IMR-90 (cell line): Measurements from ENCODE around the gene TAF1B. TPM values are rescaled to one million over a fixed set of nuclear protein-coding genes. Genes with fewer than 3 reads are reported as not detected.

Source experiments
- ATAC-seq: fragments of 200-7000 bp; cut with Tn5 transposase; 2 replicates; pipeline ENCODE4 v1.9.1; 2020; ENCODE audit warnings: low read depth, mild to moderate bottlenecking, moderate library complexity
- BruUV-seq: library from RNA; stranded (reverse); fragments of 400-500 nt; replicated peaks from 2 replicates; lab custom pipeline; 2021; lab: Mats Ljungman, UMichigan
- CTCF ChIA-PET: fragments of 300-600 bp; formaldehyde crosslinking; extraction: SDS; loops from one replicate; lab custom pipeline; 2021; ENCODE audit warnings: antibody characterized with exemption; lab: Yijun Ruan, JAX
- POLR2A ChIA-PET: fragments of 300-600 bp; sonication (Branson Sonifier 250); formaldehyde crosslinking; loops from one replicate; lab custom pipeline; 2022; ENCODE audit warnings: antibody characterized with exemption; ENCODE audit not compliant: unreplicated experiment; lab: Charles Lee
- DNase-seq: peaks from one replicate; pipeline ENCODE4 v3.0.0; 2013
- H2AFZ ChIP-seq: replicated peaks from 2 replicates; pipeline ENCODE3; 2013; ENCODE audit warnings: low read length, mild to moderate bottlenecking; ENCODE audit not compliant: poor library complexity
- H2AK5ac ChIP-seq: 2 replicates; pipeline ENCODE4 v1.6.1; 2013; ENCODE audit warnings: low read depth, low read length, inconsistent platforms
- H2AK9ac ChIP-seq: replicated peaks from 2 replicates; pipeline ENCODE3; 2013; ENCODE audit warnings: mild to moderate bottlenecking, low read depth, low read length, moderate library complexity; ENCODE audit not compliant: poor library complexity
- H2BK120ac ChIP-seq: 2 replicates; pipeline ENCODE4 v1.6.1; 2013; ENCODE audit warnings: low read depth, low read length, inconsistent platforms
- H2BK15ac ChIP-seq: 3 replicates; pipeline ENCODE4 v1.6.1; 2013; ENCODE audit warnings: low read depth, low read length, inconsistent platforms
- H2BK20ac ChIP-seq: 2 replicates; pipeline ENCODE4 v1.6.1; 2013; ENCODE audit warnings: low read depth, mild to moderate bottlenecking, inconsistent platforms, low read length, moderate library complexity
- H2BK5ac ChIP-seq: 2 replicates; pipeline ENCODE4 v1.6.1; 2013; ENCODE audit warnings: mild to moderate bottlenecking, low read depth, low read length, inconsistent platforms; ENCODE audit not compliant: poor library complexity, severe bottlenecking
- H3K14ac ChIP-seq: replicated peaks from 2 replicates; pipeline ENCODE4 v1.6.1; 2013; ENCODE audit warnings: low read depth, low read length, inconsistent platforms
- H3K18ac ChIP-seq: 2 replicates; pipeline ENCODE4 v1.6.1; 2013; ENCODE audit warnings: low read depth, low read length, control low read depth
- H3K23ac ChIP-seq: 2 replicates; pipeline ENCODE4 v1.6.1; 2013; ENCODE audit warnings: low read depth, low read length, inconsistent platforms
- H3K27ac ChIP-seq: 2 replicates; pipeline ENCODE4 v1.5.1; 2013; ENCODE audit warnings: mild to moderate bottlenecking, control low read depth, low read length; ENCODE audit not compliant: insufficient read depth
- H3K27me3 ChIP-seq: 2 replicates; pipeline ENCODE4 v1.6.1; 2013; ENCODE audit warnings: low read length; ENCODE audit not compliant: control insufficient read depth, insufficient read depth
- H3K36me3 ChIP-seq: 2 replicates; pipeline ENCODE4 v1.6.1; 2013; ENCODE audit warnings: low read length, mixed read lengths; ENCODE audit not compliant: control insufficient read depth, insufficient read depth
- H3K4ac ChIP-seq: 2 replicates; pipeline ENCODE4 v1.6.1; 2013; ENCODE audit warnings: low read depth, low read length, inconsistent platforms
- H3K4me1 ChIP-seq: 2 replicates; pipeline ENCODE4 v1.6.1; 2013; ENCODE audit warnings: low read length, mixed read lengths; ENCODE audit not compliant: control insufficient read depth, insufficient read depth
- H3K4me2 ChIP-seq: 2 replicates; pipeline ENCODE4 v1.6.1; 2013; ENCODE audit warnings: low read depth, mild to moderate bottlenecking, control low read depth, low read length, moderate library complexity
- H3K4me3 ChIP-seq: 2 replicates; pipeline ENCODE4 v1.5.1; 2013; ENCODE audit warnings: low read depth, mild to moderate bottlenecking, control low read depth, low read length, moderate library complexity; ENCODE audit not compliant: insufficient read depth
- H3K56ac ChIP-seq: 2 replicates; pipeline ENCODE4 v1.6.1; 2013; ENCODE audit warnings: low read length, inconsistent platforms; ENCODE audit not compliant: insufficient read depth; ENCODE audit errors: extremely low read depth
- H3K79me1 ChIP-seq, 2 experiments: 2 replicates each; pipeline ENCODE4 v1.6.1; 2013; ENCODE audit warnings: low read length in 2 of 2, inconsistent platforms in 1 of 2, low read depth in 1 of 2
- H3K9ac ChIP-seq: 2 replicates; pipeline ENCODE4 v1.6.1; 2013; ENCODE audit warnings: low read depth, low read length, control low read depth
- H3K9me1 ChIP-seq: 2 replicates; pipeline ENCODE4 v1.6.1; 2013; ENCODE audit warnings: low read length, inconsistent platforms; ENCODE audit not compliant: insufficient read depth
- H3K9me3 ChIP-seq: 2 replicates; pipeline ENCODE4 v1.6.1; 2013; ENCODE audit warnings: low read length; ENCODE audit not compliant: control insufficient read depth, insufficient read depth
- H4K20me1 ChIP-seq: 2 replicates; pipeline ENCODE4 v1.6.1; 2013; ENCODE audit warnings: low read length, inconsistent platforms; ENCODE audit not compliant: insufficient read depth
- H4K5ac ChIP-seq: 2 replicates; pipeline ENCODE4 v1.6.1; 2013; ENCODE audit warnings: mild to moderate bottlenecking, low read depth, low read length, control low read depth
- H4K8ac ChIP-seq, 2 experiments: 2 replicates each; pipeline ENCODE4 v1.6.1; 2013; ENCODE audit warnings: low read depth in 2 of 2, low read length in 2 of 2, control low read depth in 1 of 2, inconsistent platforms in 1 of 2
- H4K91ac ChIP-seq: 2 replicates; pipeline ENCODE4 v1.6.1; 2013; ENCODE audit warnings: low read depth, low read length, inconsistent platforms; ENCODE audit not compliant: insufficient read depth
- CHD1 ChIP-seq: IDR thresholded peaks from 2 replicates; pipeline ENCODE4 v1.6.1; 2012; ENCODE audit warnings: low read depth, low read length, improper control_type of control experiment
- FOS ChIP-seq: fragments of 150-350 bp; IDR thresholded peaks from 2 replicates; pipeline ENCODE4 v1.6.1; 2016; ENCODE audit warnings: low read depth, low read length
- MAFK ChIP-seq: IDR thresholded peaks from 2 replicates; pipeline ENCODE4 v1.6.1; 2012; ENCODE audit warnings: low read depth, low read length, improper control_type of control experiment
- RCOR1 ChIP-seq: IDR thresholded peaks from 2 replicates; pipeline ENCODE4 v1.6.1; 2012; ENCODE audit warnings: mild to moderate bottlenecking, low read length, improper control_type of control experiment; ENCODE audit not compliant: insufficient replicate concordance
- RFX5 ChIP-seq: IDR thresholded peaks from 2 replicates; pipeline ENCODE4 v1.8.0; 2012; ENCODE audit warnings: low read depth, mild to moderate bottlenecking, low read length, moderate library complexity
- WGBS, 2 experiments: methylation state at CpG; one replicate each; pipeline versions ENCODE4 v1.1.5 to v1.1.7; 2013; ENCODE audit warnings: missing lambda C conversion rate in 2 of 2; ENCODE audit not compliant: insufficient read length in 1 of 2; ENCODE audit errors: extremely low coverage in 2 of 2; 5-methylcytosine and 5-hydroxymethylcytosine counted together
- dilution Hi-C: fragments of 300-500 bp; cut with HindIII; formaldehyde crosslinking; loops from one replicate; pipeline ENCODE4 v1.14.3; 2018; ENCODE audit warnings: low sequenced_read_pairs; ENCODE audit not compliant: unreplicated experiment
- in situ Hi-C: fragments of 300-500 bp; cut with MboI; formaldehyde crosslinking; loops from 3 replicates; pipeline ENCODE4 v1.14.3; 2019; ENCODE audit warnings: low sequenced_read_pairs, inconsistent platforms, mixed read lengths
- intact Hi-C: fragments of 100-400 bp; cut with micrococcal nuclease; formaldehyde crosslinking; loops from 2 replicates; pipeline ENCODE4 v1.10.0; 2022
- polyA plus RNA-seq, 3 experiments: library from polyadenylated mRNA; depleted of rRNA; stranded (reverse); fragments of >200 nt; gene quantifications; 2 replicates each; pipeline ENCODE4 v1.2.3, GENCODE V29; 2012; ENCODE audit warnings: low replicate concordance in 1 of 3
- total RNA-seq: library from RNA; depleted of rRNA; stranded (reverse); fragments of >200 nt; gene quantifications from 2 replicates; pipeline ENCODE4 v1.2.3, GENCODE V29; 2012
- TF ChIP-seq, protein P1 (sequence below): fragments of 150-350 bp; IDR thresholded peaks from 2 replicates; pipeline ENCODE4 v1.6.1; 2016; ENCODE audit warnings: low read depth, mild to moderate bottlenecking, low read length, moderate library complexity, borderline replicate concordance

TAF1B gene
- total and polyA plus RNA-seq, 2 of the 4 experiments (the other 2 are of a cell fraction), result 8.4 to 19.9 TPM

DNA sequence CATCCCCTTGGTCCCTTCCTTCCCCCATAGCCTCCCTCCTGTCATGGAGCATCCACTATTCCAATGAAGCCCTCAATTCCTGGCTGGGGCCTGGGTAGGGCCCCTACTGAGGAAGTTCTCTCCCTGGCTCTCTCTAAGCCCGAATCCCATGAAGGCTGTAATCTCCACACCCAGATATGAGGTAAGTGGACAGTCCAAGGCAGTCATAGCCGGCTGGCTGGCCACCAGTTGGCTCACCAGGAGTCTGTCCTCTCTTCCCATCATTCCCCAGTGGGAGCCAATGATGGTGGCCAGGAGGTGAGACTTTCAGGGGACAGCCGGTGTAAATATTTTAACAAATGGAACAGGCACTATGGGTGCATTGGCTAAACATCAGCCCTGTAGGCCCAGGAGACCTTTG lies 6.8 kb upstream of the TAF1B start:
- Histone ChIP-seq H2BK120ac (no peak overlapping the region), H3K4ac (peak overlapping the region; percentile 1; the same call in 1 of the 2 replicates), H3K9ac (no peak overlapping the region), H4K91ac (no peak overlapping the region), H3K27ac (no peak overlapping the region), H3K56ac (no peak overlapping the region), H4K5ac (peak overlapping the region; percentile 10; the same call in 1 of the 2 replicates), H3K4me3 (no peak overlapping the region), H2AK9ac (no peak overlapping the region), H2BK15ac (no peak overlapping the region), H3K9me1 (no peaks in the 10 kb centered on the region; the same call in 1 of the 2 replicates), H2AFZ (no peak overlapping the region), H4K8ac (no peak overlapping the region; a peak in 1 of 4 replicates), H3K9me3 (no peaks in the 10 kb centered on the region), H4K20me1 (no peaks in the 10 kb centered on the region), H3K4me1 (peaks cover 6% of the 10 kb centered on the region), H3K27me3 (peaks cover 4% of the 10 kb centered on the region; the same call in 1 of the 2 replicates), H2AK5ac (no peak overlapping the region), H2BK5ac (no peak overlapping the region), H3K4me2 (no peak overlapping the region), H3K18ac (no peak overlapping the region), H3K36me3 (no peaks in the 10 kb centered on the region), H3K23ac (no peak overlapping the region), H3K14ac (peak overlapping the region; percentile 33; the same call in 1 of the 2 replicates), H2BK20ac (no peak overlapping the region), H3K79me1 (no peaks in the 10 kb centered on the region)
- no peak for DNase-seq
- no peak; the same call in 1 of the 2 replicates for ATAC-seq
- intact Hi-C loops, result no loop called here
- ChIA-PET POLR2A (no interaction called here), CTCF (interaction anchor here (0.7 kb wide), 1 partner anchor 66 kb away, joined by 3 read pairs; no protein-coding TSS in a partner anchor)
- no TSS peak for BruUV-seq
- dilution Hi-C loops, result no loop called here
- TF ChIP-seq, protein P1, sequence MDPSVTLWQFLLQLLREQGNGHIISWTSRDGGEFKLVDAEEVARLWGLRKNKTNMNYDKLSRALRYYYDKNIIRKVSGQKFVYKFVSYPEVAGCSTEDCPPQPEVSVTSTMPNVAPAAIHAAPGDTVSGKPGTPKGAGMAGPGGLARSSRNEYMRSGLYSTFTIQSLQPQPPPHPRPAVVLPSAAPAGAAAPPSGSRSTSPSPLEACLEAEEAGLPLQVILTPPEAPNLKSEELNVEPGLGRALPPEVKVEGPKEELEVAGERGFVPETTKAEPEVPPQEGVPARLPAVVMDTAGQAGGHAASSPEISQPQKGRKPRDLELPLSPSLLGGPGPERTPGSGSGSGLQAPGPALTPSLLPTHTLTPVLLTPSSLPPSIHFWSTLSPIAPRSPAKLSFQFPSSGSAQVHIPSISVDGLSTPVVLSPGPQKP, result no peak
- TF ChIP-seq MAFK, result no peak
- no peak for TF ChIP-seq RCOR1
- TF ChIP-seq RFX5, result no peak
- TF ChIP-seq FOS, result no peak
- no peak for TF ChIP-seq CHD1
- in situ Hi-C loops, result no loop called here
- WGBS, 2 experiments, result no CpG with 5 or more reads among the region's 3 CpGs
